Right lobe of liver (tissue), 6 donors: ENCODE results near the gene EPHA7. TPM values are rescaled to one million over a fixed set of nuclear protein-coding genes. Genes with fewer than 3 reads are reported as not detected.

Experiments used
- ATAC-seq, 4 donors: fragments of 200-7000 bp; cut with Tn5 transposase; one replicate each; pipeline ENCODE4 v1.9.1; 2020; ENCODE audit warnings: mild to moderate bottlenecking in 4 of 4, moderate library complexity in 4 of 4
- DNase-seq, 3 donors: peaks; one replicate each; pipeline ENCODE4 v3.0.0-alpha.2; 2020
- H3K27ac ChIP-seq, 3 donors: fragments of 200-600 bp; one replicate each; pipeline ENCODE4 v1.8.0; 2022
- H3K27me3 ChIP-seq, 2 donors: fragments of 200-600 bp; one replicate each; pipeline ENCODE4 v1.8.0; 2022
- H3K36me3 ChIP-seq, 4 donors: fragments of 200-600 bp; sonication (generic) in 1 of 4; one replicate each; pipeline versions ENCODE4 v1.5.1 to v1.8.0; 2017 to 2022; ENCODE audit warnings: control low read depth in 1 of 4
- H3K4me1 ChIP-seq, 4 donors: fragments of 200-600 bp; sonication (generic) in 1 of 4; one replicate each; pipeline versions ENCODE4 v1.5.1 to v1.8.0; 2017 to 2022; ENCODE audit warnings: control low read depth in 1 of 4
- H3K4me3 ChIP-seq, 3 donors: fragments of 200-600 bp; one replicate each; pipeline ENCODE4 v1.8.0; 2022
- H3K9me3 ChIP-seq, 4 donors: fragments of 200-600 bp; sonication (generic) in 1 of 4; one replicate each; pipeline versions ENCODE4 v1.5.1 to v1.8.0; 2017 to 2022; ENCODE audit warnings: control low read depth in 1 of 4
- POLR2A ChIP-seq: fragments of 450-650 bp; IDR thresholded peaks from one replicate; pipeline ENCODE4 v1.6.1; 2017; ENCODE audit warnings: antibody characterized with exemption, mild to moderate bottlenecking
- WGBS: methylation state at CpG from one replicate; pipeline ENCODE4 v1.1.6; 2018; ENCODE audit warnings: low coverage, low lambda C conversion rate; ENCODE audit not compliant: insufficient coverage; ENCODE audit errors: missing lambda C conversion rate; 5-methylcytosine and 5-hydroxymethylcytosine counted together
- intact Hi-C, 2 donors: fragments of 100-400 bp; cut with DNase I; formaldehyde crosslinking; loops; one replicate each; pipeline versions ENCODE4 v1.11.2 to v1.14.1; 2022
- total RNA-seq, 6 experiments: library from RNA; depleted of rRNA in 2 of 6; stranded (reverse); fragments of >200 nt in 2 of 6; fragmentation: NEBNext Ultra II Directional in 3 of 6; extraction: Animal tissue kit (Norgen Biotek cat#: 25700) in 3 of 6; gene quantifications; one replicate each; pipeline versions ENCODE4 v1.1.0 to v1.2.4, GENCODE V29; 2016 to 2023
- TF ChIP-seq, protein P1 (sequence below), 4 donors: fragments of 200-600 bp in 3 of 4; fragments of 450-650 bp in 1 of 4; IDR thresholded peaks; one replicate each; pipeline versions ENCODE4 v1.5.1 to v1.8.0; 2016 to 2022; ENCODE audit warnings: antibody characterized with exemption in 4 of 4, mild to moderate bottlenecking in 2 of 4
- donor health status: DM: no; HTN: yes; CAD: no.
- donor health status: DM: no; HTN: no; CAD: no.
- donor health status: DM: no; HTN: no; CAD: no.
- donor health status: DM: no; HTN: yes; CAD: no.
- donor health status: DM: no; HTN: yes; CAD: no.

The EPHA7 gene
- total RNA-seq, 6 experiments from 2014 or later = 0.04 TPM; not detected in 5

DNA sequence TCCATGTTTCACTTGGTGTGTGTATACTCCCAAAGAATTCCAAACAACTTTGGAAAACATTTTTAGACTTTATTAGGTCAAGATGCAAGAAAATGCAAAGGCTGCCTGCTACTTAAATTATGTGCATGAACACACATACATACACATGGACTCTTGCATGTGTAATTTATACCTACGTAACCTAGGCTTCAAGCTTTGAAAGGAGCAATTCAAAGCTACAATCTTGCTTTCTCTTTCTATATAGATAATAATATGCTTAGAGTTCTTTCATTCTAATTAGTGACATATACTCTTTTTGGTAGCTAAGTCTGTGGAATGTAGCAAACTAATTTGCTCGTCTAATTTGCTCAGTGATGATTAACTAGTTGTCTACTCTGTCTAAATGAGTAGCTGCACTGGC lies 146.5 kb downstream of the EPHA7 start:
- Histone ChIP-seq H3K4me1 (no peaks in the 10 kb centered on the region), H3K27ac (no peak overlapping the region), H3K36me3 (no peaks in the 10 kb centered on the region), H3K4me3 (no peak overlapping the region), H3K9me3 (no peaks in the 10 kb centered on the region), H3K27me3 (no peaks in the 10 kb centered on the region)
- WGBS = 29% methylated on average over 2 of the region's 2 CpGs
- no peak for ATAC-seq
- DNase-seq = no peak
- intact Hi-C loops = no loop called here
- TF ChIP-seq POLR2A = no peak
- TF ChIP-seq, protein P1, sequence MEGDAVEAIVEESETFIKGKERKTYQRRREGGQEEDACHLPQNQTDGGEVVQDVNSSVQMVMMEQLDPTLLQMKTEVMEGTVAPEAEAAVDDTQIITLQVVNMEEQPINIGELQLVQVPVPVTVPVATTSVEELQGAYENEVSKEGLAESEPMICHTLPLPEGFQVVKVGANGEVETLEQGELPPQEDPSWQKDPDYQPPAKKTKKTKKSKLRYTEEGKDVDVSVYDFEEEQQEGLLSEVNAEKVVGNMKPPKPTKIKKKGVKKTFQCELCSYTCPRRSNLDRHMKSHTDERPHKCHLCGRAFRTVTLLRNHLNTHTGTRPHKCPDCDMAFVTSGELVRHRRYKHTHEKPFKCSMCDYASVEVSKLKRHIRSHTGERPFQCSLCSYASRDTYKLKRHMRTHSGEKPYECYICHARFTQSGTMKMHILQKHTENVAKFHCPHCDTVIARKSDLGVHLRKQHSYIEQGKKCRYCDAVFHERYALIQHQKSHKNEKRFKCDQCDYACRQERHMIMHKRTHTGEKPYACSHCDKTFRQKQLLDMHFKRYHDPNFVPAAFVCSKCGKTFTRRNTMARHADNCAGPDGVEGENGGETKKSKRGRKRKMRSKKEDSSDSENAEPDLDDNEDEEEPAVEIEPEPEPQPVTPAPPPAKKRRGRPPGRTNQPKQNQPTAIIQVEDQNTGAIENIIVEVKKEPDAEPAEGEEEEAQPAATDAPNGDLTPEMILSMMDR (IDR thresholded peaks at IDR 0.05) = no peak

DNA sequence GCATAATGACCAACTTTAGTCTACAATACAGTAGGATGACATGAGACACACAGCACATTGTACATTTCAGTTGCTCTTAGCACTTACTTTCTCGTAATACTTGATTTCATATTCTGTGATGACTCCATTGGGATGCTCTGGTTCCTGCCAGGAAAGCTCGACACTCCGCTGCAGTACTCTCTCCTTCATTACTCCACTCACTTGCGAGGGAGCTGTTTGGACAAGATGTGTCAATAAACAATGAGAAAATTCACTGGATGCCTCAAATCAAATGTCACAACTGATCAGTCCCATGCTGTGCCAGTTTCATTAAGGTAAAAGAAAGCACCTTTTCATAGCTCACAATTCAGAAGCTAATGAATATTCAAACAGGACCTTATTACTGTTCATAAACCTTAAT lies 147.1 kb downstream of the EPHA7 start:
- Histone ChIP-seq H3K36me3 (no peaks in the 10 kb centered on the region), H3K4me3 (no peak overlapping the region), H3K9me3 (no peaks in the 10 kb centered on the region), H3K4me1 (no peaks in the 10 kb centered on the region), H3K27ac (no peak overlapping the region), H3K27me3 (no peaks in the 10 kb centered on the region)
- intact Hi-C loops = no loop called here
- TF ChIP-seq POLR2A = no peak
- TF ChIP-seq, protein P1 (IDR thresholded peaks at IDR 0.05) = no peak
- ATAC-seq = no peak
- 36% methylated on average over 4 of the region's 4 CpGs for WGBS
- no peak for DNase-seq

DNA sequence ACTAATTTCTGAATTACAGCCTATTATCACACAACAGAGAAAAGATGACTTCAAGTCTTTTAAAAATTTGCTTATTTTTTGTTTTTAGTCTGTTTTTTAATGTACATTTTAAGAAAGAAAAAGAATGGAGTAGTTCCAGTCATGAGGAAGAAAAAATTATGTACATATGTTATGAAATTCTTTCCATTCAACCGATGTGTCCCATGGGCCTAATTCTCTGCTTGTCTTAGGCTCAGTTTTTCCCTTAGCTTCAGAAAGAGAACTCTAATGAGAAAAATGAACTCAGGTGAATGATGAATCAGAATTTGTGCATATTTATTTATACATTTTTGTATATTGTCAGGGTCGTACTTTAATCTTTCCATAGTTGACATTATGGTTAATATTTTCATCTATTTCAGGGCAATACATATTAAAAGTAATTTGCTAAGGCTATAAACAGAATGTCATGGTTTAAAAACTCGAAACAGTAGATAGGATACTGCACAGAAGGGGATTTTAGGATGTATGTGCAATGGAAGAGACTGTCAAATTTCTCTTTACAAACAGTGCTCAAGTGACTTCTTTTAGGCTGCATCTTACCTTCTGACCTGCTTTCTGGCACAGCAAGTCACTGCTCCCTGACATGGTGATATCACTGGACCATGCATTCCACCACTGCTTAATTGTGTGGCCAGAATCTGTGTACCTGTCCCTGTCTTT lies 153.1 kb downstream of the EPHA7 start:
- Histone ChIP-seq H3K4me3 (no peak overlapping the region), H3K4me1 (no peaks in the 10 kb centered on the region), H3K9me3 (no peaks in the 10 kb centered on the region), H3K27me3 (no peaks in the 10 kb centered on the region), H3K36me3 (no peaks in the 10 kb centered on the region), H3K27ac (no peak overlapping the region)
- intact Hi-C loops = no loop called here
- DNase-seq = no peak
- WGBS = 46% methylated on average over 3 of the region's 3 CpGs
- TF ChIP-seq, protein P1 (IDR thresholded peaks at IDR 0.05) = no peak
- no peak for TF ChIP-seq POLR2A
- ATAC-seq = no peak

DNA sequence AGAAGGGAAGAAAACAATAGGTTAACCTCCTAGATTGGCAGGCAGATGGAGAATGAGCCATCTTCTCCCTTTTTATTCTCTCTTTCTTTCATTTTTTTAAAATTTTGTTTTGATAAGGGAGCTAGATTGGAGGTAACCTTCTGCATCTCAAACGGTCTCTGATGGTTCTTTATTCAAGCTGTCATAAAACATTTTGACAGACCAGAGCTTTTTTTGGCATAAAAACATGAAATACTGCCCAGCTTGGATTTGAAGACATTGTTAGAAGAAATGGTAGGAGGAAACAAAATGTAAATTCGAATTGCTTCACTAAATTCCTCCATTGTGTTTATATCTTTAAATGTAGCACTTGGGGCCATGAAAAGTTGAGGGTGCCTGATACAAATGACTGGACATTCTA lies 158.5 kb downstream of the EPHA7 start:
- Histone ChIP-seq H3K36me3 (no peaks in the 10 kb centered on the region), H3K27me3 (no peaks in the 10 kb centered on the region), H3K27ac (no peak overlapping the region), H3K4me3 (no peak overlapping the region), H3K4me1 (no peaks in the 10 kb centered on the region), H3K9me3 (no peaks in the 10 kb centered on the region)
- ATAC-seq (no peak), DNase-seq (no peak)
- 24% methylated on average over 2 of the region's 2 CpGs for WGBS
- intact Hi-C loops = no loop called here
- TF ChIP-seq POLR2A = no peak
- TF ChIP-seq, protein P1 (IDR thresholded peaks at IDR 0.05) = no peak

DNA sequence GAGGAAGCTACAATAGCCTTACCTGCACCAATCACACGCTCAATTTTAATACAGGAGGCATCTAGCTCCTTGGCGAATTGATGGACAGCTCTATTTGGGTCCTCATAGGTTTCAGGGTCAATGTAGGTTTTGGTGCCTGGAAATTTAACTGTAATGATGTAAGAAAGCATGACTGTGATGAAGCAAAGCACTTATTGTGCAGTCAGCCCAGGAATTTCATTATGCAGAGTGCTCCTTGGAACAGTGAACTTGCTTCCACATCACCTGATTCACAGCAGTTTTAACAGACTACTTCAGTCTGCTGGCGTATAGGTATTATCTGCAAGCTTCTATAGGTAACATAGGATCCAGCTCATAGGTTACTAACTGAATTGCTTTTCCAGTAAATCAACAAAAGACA lies 160.0 kb downstream of the EPHA7 start:
- ATAC-seq = no peak
- no peaks in the 10 kb centered on the region for H3K4me1 ChIP-seq
- DNase-seq = no peak
- H3K27ac ChIP-seq = no peak overlapping the region
- H3K9me3 ChIP-seq = no peaks in the 10 kb centered on the region
- H3K4me3 ChIP-seq = no peak overlapping the region
- H3K36me3 ChIP-seq = no peaks in the 10 kb centered on the region
- intact Hi-C loops = no loop called here
- no peak for TF ChIP-seq POLR2A
- TF ChIP-seq, protein P1 (IDR thresholded peaks at IDR 0.05) = no peak
- H3K27me3 ChIP-seq = no peaks in the 10 kb centered on the region
- WGBS = 72% methylated on average over 3 of the region's 3 CpGs
